T1000 (cell line): ENCODE data around the gene CRYGB.

ENCODE experiments used
- DNase-seq: peaks from one replicate; lab custom pipeline; 2025; ENCODE audit warnings: mixed read lengths; lab: John Stamatoyannopoulos, UW

Gene CRYGB, protein sequence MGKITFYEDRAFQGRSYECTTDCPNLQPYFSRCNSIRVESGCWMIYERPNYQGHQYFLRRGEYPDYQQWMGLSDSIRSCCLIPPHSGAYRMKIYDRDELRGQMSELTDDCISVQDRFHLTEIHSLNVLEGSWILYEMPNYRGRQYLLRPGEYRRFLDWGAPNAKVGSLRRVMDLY

DNA sequence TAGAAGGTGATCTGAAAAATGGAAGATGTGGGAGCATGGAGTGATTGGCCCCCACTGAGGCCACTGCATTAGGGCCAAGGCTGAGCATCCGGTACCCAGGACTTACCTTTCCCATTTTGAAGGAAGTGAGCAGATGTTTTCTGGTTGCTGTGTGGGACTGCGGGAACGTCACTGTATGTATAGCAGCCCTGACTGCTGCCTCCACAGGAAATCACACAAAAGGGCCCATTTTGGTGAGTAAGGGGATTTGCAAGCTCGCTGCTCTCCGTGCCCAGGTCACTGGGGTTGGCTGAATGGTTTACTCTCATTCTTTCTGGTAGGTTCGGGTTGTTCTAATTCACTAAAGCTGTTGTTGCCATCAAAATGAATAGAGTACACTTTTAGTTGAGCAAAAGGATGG lies at the start of gene CRYGB:
Gene CRYGB (minus strand): TSS at position 153 of the 400 bp plus-strand sequence. CDS start 38 bp downstream, at position 115.
- DNase-seq, result no peak

- no peak for DNase-seq
These were observed 49.6 kb upstream of the CRYGB start for GRCh38 chr2:208195531-208195930.

- DNase-seq, result no peak
These were observed 46.8 kb upstream of the CRYGB start for GRCh38 chr2:208192611-208193236.

- DNase-seq, result no peak
These were observed 44.0 kb upstream of the CRYGB start, which contains the start of gene C2orf80 for GRCh38 chr2:208189810-208190503. C2orf80 (minus strand) TSS chr2:208190030; CDS start chr2:208186986, 3,044 bp downstream.

GRCh38 chr2:208189069-208189809 lies 43.3 kb upstream of the CRYGB start:
- no peak for DNase-seq

DNA sequence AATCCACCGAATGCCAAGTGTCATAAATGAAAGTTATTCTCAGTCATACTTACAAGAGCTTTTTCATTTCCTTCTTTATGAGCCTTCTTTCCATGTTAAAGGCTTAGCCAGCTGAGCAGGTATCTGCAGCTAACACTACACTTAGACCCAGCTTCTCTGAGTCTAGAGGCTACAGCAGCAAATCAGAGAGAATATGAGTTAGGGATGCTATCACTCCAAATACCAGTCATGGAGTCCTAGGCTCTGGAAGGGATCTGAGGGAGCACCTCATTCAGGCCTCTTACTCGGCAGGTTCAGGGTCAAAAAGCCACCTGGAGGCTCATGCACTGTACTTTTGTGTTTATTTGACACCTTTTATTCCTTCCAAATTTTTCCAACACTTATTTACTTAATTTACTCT lies 40.9 kb upstream of the CRYGB start:
- DNase-seq, result no peak

- DNase-seq, result no peak
These were observed 40.5 kb upstream of the CRYGB start for GRCh38 chr2:208186465-208186864.

DNA sequence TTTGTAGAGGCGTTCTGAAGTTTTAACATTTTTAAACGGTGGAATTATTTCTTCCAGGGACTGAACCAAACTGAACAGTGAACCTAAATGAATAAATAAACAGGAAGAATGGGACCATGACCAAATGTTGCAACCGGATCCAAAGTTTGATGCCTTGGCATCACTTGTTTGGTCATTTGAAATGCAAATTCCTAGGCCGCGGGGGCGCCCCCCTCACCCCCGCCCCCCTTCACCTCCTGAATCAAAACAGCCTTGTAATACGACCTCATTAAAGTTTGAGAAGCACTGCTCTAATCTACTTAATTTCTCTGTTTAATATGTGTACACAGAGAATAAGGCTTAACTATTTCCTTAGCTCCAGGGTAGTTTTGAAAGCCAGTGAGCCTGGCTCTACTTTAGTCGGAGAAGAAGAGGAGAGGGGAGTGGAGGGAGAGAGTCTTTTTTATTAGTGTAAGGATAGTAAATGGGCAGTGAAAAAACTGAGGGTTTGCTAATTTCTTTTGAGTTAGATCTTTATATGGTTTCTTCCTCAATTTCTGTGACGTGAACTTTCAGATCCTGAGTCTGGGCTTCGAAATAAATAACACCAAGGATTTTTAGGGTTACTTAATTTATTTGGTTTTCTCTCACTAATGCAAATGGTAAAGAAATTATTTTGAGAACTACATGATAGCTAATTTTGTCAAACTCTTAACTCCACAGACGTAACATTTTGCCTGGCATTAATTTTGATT lies 38.2 kb upstream of the CRYGB start:
- DNase-seq, result no peak

DNA sequence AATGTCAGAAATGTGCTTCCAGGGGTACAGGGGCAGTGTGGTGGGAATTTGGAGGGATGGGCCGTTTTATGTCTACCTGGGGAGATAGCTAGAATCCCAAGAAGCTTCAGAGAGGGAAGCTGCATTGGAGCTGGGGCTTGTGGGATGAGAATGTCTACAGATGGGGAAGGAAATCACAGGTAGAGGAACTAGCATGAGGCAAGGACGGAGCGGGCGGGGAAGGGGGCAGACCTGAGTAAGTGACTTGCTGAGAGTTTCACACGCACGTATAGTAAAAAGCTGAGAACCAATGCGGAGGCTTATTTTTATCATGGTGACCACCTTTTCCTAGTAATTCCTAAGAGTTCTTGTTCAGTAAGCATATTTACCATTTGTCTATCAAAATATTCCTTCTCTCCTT lies 37.6 kb upstream of the CRYGB start:
- DNase-seq, result no peak

DNA sequence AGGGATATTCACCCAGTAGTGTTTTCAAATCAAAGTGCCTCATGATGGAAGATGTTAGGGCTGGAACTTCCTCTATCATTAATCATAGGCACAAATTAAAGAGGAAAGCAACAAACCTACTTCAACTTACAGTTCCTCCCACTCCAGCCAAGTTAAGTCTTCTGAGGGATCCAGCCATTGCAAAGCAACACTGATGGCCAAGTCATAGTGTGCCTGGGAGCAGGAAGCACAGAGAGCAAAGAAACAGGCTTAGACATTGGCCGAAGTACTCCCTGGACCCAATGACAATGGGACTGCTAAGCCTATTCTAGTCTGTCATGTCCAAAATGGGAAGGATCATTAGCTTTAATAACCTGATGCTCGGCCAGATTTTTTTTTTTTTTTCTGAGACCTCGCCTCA lies 36.9 kb upstream of the CRYGB start:
- no peak for DNase-seq

DNA sequence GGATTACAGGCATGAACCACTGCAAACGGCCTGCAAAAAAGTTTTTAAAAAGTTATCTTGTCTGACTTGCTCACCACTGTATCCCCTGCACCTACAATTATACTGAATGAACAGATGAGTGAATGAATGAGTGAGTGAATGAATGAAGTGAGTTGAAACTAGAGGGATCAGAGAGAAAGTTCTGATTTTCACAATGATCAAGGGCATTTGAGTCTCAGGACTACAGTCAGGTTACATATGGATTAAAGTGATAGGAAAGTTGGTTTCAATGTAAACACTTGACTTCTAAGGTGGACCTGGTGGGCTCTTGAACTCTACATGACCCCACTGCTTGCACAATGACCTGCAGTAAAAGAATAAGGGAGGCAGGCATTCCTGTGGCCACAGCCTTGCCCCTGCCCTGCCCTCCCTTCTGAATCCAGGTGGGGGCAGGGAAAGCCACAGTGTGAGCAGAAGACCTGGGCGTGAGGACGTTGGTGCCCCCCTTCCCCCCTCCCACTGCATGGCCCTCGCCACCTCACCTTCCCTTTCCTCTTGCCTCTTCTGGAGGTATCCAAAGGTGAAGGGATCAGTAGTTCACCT lies 33.2 kb upstream of the CRYGB start:
- DNase-seq, result no peak

DNA sequence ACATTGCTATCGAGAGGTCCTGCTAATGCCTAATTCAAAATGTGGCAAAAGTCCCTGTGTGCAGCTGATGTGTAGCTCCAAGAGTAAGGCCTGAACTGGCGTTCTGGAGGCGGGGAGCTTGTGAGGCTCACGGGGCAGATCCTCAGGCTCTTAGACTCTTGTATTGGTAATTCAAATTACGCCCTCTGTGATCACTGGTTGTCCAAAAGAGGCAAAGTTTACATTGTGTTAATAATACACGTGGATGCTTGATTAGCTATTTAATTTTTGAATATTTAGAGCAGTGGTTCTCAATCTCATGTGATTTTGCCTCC lies 29.8 kb upstream of the CRYGB start:
- no peak for DNase-seq

DNA sequence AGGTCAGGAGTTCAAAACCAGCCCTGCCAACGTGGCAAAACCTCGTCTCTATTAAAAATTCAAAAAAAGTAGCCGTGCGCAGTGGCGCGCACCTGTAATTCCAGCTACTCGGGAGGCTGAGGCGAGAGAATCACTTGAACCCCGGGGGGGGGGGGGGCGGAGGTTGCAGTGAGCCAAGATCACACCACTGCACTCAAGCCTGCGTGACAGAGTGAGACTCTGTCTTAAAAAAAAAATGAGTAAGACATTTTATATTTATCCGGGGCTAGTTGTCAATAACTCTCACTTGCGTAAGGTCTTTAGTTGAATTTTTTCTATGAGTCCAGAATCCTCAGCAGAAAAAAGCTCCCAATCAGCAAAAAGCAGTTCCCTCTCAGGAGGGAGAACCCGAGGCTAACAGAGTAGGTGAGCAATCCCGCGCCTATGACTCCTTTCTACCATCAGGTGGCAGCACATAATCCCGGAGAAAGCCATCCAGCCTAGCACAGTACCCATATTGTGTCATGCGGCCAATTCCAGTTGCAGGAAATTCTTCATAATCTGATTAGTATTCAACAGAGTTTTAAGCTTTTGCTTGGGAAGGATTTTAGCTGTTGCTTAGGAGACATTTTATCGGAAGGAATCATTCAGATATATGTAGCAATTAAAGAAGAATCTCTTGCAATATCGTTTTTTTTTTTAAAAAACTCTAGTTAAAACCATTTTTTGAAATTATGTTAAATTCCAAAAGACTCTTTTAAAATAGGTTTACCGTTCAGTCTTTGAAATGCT lies 29.3 kb upstream of the CRYGB start:
- peak; percentile 40 for DNase-seq

GRCh38 chr2:208174144-208174543 lies 28.2 kb upstream of the CRYGB start:
- DNase-seq, result no peak

GRCh38 chr2:208172125-208172524 lies 26.2 kb upstream of the CRYGB start:
- DNase-seq, result no peak

GRCh38 chr2:208164951-208165755 lies 19.2 kb upstream of the CRYGB start:
- no peak for DNase-seq

- no peak for DNase-seq
These were observed 17.5 kb upstream of the CRYGB start, which contains the start of gene CRYGA for GRCh38 chr2:208163489-208163888. CRYGA (minus strand) TSS chr2:208163589; CDS start chr2:208163556, 33 bp downstream.

DNA sequence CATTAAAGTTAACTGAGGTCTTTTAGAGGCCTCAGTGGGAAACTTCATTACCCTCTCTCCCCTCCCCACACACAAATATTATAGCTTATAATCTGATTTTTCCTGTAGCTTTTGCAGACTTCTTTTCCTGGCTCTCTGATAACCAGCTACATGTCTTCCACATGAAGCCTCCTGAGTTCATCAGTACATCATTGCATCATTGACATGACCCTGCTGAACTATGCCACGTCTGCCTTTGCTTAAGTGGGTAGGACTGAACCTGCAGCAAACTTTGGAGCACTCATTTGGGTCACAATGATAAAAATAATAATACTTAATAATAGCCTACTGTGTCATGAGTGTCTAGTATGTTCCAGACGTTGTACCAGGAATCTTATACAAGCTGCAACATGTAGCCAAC lies 10.5 kb upstream of the CRYGB start:
- no peak for DNase-seq

GRCh38 chr2:208153156-208153555 lies 7.2 kb upstream of the CRYGB start:
- no peak for DNase-seq

- DNase-seq, result no peak
These were observed 5.0 kb upstream of the CRYGB start for GRCh38 chr2:208150956-208151355.
